DMS 273 treated with DMSO at 0.1 percent for 48 hours (cell line): ENCODE measurements around the gene CMIP.

Experiments used
- DNase-seq: peaks from one replicate; lab custom pipeline; 2025; lab: John Stamatoyannopoulos, UW

CMIP gene

GRCh38 chr16:81462683-81463082, 18.1 kb downstream of the CMIP start:
- DNase-seq = no peak

- no peak for DNase-seq
Observed at GRCh38 chr16:81463296-81463890, 18.8 kb downstream of the CMIP start.

GRCh38 chr16:81464279-81464678, 19.7 kb downstream of the CMIP start:
- DNase-seq = no peak

GRCh38 chr16:81465375-81465943, 20.9 kb downstream of the CMIP start:
- DNase-seq = no peak

- no peak for DNase-seq
Observed at GRCh38 chr16:81466356-81466980, 21.9 kb downstream of the CMIP start.

GRCh38 chr16:81467072-81467471, 22.5 kb downstream of the CMIP start:
- no peak for DNase-seq

GRCh38 chr16:81467815-81468214, 23.2 kb downstream of the CMIP start:
- no peak for DNase-seq

- DNase-seq = no peak
Observed at GRCh38 chr16:81468269-81468902, 23.8 kb downstream of the CMIP start.

- no peak for DNase-seq
Observed at GRCh38 chr16:81469183-81469677, 24.6 kb downstream of the CMIP start.

- no peak for DNase-seq
Observed at GRCh38 chr16:81469710-81470535, 25.3 kb downstream of the CMIP start.

GRCh38 chr16:81470796-81471636, 26.4 kb downstream of the CMIP start:
- no peak for DNase-seq

- DNase-seq = no peak
Observed at GRCh38 chr16:81471882-81472281, 27.3 kb downstream of the CMIP start.

- no peak for DNase-seq
Observed at GRCh38 chr16:81472391-81472790, 27.8 kb downstream of the CMIP start.

- no peak for DNase-seq
Observed at GRCh38 chr16:81473066-81473488, 28.5 kb downstream of the CMIP start.

GRCh38 chr16:81473558-81473957, 28.9 kb downstream of the CMIP start:
- no peak for DNase-seq

GRCh38 chr16:81473969-81474959, 29.7 kb downstream of the CMIP start:
- DNase-seq = no peak

- no peak for DNase-seq
Observed at GRCh38 chr16:81477697-81478693, 33.4 kb downstream of the CMIP start.

- DNase-seq = no peak
Observed at GRCh38 chr16:81478876-81479511, 34.4 kb downstream of the CMIP start.
